ENCODE measurements around the gene ZNF879.

The ZNF879 gene

GRCh38 chr5:179008667-179009066, 14.9 kb upstream of the ZNF879 start:
- no peak for DNase-seq (ENCODE audit: low spot score)

- no peak for DNase-seq (ENCODE audit: low spot score)
These were observed 9.5 kb downstream of the ZNF879 start for GRCh38 chr5:179033004-179033580.

- DNase-seq (ENCODE audit: low spot score): no peak
These were observed 21.2 kb downstream of the ZNF879 start for GRCh38 chr5:179044765-179045164.

- no peak for DNase-seq (ENCODE audit: low spot score)
These were observed 28.2 kb downstream of the ZNF879 start for GRCh38 chr5:179051784-179052183.

- no peak for DNase-seq (ENCODE audit: low spot score)
These were observed 30.6 kb downstream of the ZNF879 start for GRCh38 chr5:179054036-179054785.

GRCh38 chr5:179054876-179055275, 31.3 kb downstream of the ZNF879 start:
- no peak for DNase-seq (ENCODE audit: low spot score)

- DNase-seq (ENCODE audit: low spot score): no peak
These were observed 31.8 kb downstream of the ZNF879 start for GRCh38 chr5:179055436-179055835.

- DNase-seq (ENCODE audit: low spot score): no peak
These were observed 32.2 kb downstream of the ZNF879 start for GRCh38 chr5:179055841-179056240.

- DNase-seq (ENCODE audit: low spot score): no peak
These were observed 36.8 kb downstream of the ZNF879 start, which contains the start of gene ZNF354C for GRCh38 chr5:179060116-179061008. Gene ZNF354C (plus strand): TSS chr5:179060373. CDS start chr5:179062069, 1,696 bp downstream.

GRCh38 chr5:179061025-179061424, 37.4 kb downstream of the ZNF879 start:
- DNase-seq (ENCODE audit: low spot score): no peak

- DNase-seq (ENCODE audit: low spot score): no peak
These were observed 42.1 kb downstream of the ZNF879 start for GRCh38 chr5:179065703-179066102.

GRCh38 chr5:179079165-179079987, 55.8 kb downstream of the ZNF879 start:
- no peak for DNase-seq (ENCODE audit: low spot score)

- no peak for DNase-seq (ENCODE audit: low spot score)
These were observed 57.1 kb downstream of the ZNF879 start for GRCh38 chr5:179080724-179081123.

Measured in hematopoietic multipotent progenitor cell treated with erythropoietin and hydrocortisone succinate and interleukin-3 and kit ligand, for 15 days (in vitro differentiated cells).